CD4-positive, alpha-beta T cell (primary cell): ENCODE data around the gene LRRN3. TPM values are rescaled to one million over a fixed set of nuclear protein-coding genes. Genes with fewer than 3 reads are reported as not detected.

Experiments used
- ATAC-seq: fragments of 200-7000 bp; cut with Tn5 transposase; one replicate; pipeline ENCODE4 v1.10.0; 2022; ENCODE audit warnings: mild to moderate bottlenecking; ENCODE audit not compliant: poor library complexity
- CTCF ChIA-PET: fragments of 350-600 bp; sonication (Branson Sonifier 250); formaldehyde crosslinking; loops from one replicate; lab custom pipeline; 2021; ENCODE audit warnings: antibody characterized with exemption, inconsistent platforms; lab: Charles Lee
- POLR2A ChIA-PET: fragments of 350-600 bp; sonication (Branson Sonifier 250); formaldehyde crosslinking; loops from one replicate; lab custom pipeline; 2021; ENCODE audit warnings: antibody characterized with exemption, inconsistent platforms; lab: Charles Lee
- DNase-seq, 14 experiments: peaks; one replicate each; pipeline ENCODE4 v3.0.0-alpha.2; 2013 to 2020; ENCODE audit warnings: mixed read lengths in 2 of 14
- H3K27ac ChIP-seq, 2 donors: one replicate each; pipeline versions ENCODE4 v1.5.1 to v1.7.0; 2013; ENCODE audit warnings: low read length in 2 of 2, low read depth in 1 of 2, mild to moderate bottlenecking in 1 of 2
- H3K27me3 ChIP-seq, 2 experiments: 1 replicate in 1 of 2; 2 replicates in 1 of 2; pipeline versions ENCODE4 v1.6.1 to v1.7.0; 2013; ENCODE audit warnings: low read length in 2 of 2, control low read depth in 1 of 2, mild to moderate bottlenecking in 1 of 2, moderate library complexity in 1 of 2; ENCODE audit not compliant: insufficient read depth in 2 of 2, control insufficient read depth in 1 of 2
- H3K36me3 ChIP-seq: one replicate; pipeline ENCODE4 v1.6.1; 2013; ENCODE audit warnings: low read length, control low read depth; ENCODE audit not compliant: insufficient read depth
- H3K4me1 ChIP-seq: one replicate; pipeline ENCODE4 v1.6.1; 2013; ENCODE audit warnings: low read length, control low read depth; ENCODE audit not compliant: insufficient read depth
- H3K4me3 ChIP-seq: one replicate; pipeline ENCODE4 v1.5.1; 2013; ENCODE audit warnings: mild to moderate bottlenecking, low read length, moderate library complexity
- H3K9me3 ChIP-seq, 2 experiments: 1 replicate in 1 of 2; 2 replicates in 1 of 2; pipeline versions ENCODE4 v1.6.1 to v1.7.0; 2013; ENCODE audit warnings: low read length in 2 of 2, mild to moderate bottlenecking in 2 of 2, control low read depth in 1 of 2, moderate library complexity in 1 of 2; ENCODE audit not compliant: control insufficient read depth in 1 of 2, insufficient read depth in 1 of 2
- H3K27ac Mint-ChIP-seq: one replicate; pipeline ENCODE4 v1.8.0; 2020; ENCODE audit warnings: mixed read lengths
- H3K27me3 Mint-ChIP-seq: one replicate; pipeline ENCODE4 v1.8.0; 2021; ENCODE audit warnings: mixed read lengths
- H3K36me3 Mint-ChIP-seq: one replicate; pipeline ENCODE4 v1.8.0; 2021; ENCODE audit warnings: low read depth, mixed read lengths
- H3K4me1 Mint-ChIP-seq: one replicate; pipeline ENCODE4 v1.8.0; 2021; ENCODE audit warnings: low read depth, mixed read lengths
- H3K4me3 Mint-ChIP-seq: one replicate; pipeline ENCODE4 v1.8.0; 2020; ENCODE audit warnings: mild to moderate bottlenecking, mixed read lengths
- H3K9me3 Mint-ChIP-seq: one replicate; pipeline ENCODE4 v1.8.0; 2020; ENCODE audit warnings: mixed read lengths
- CTCF ChIP-seq: fragments of 200-600 bp; IDR thresholded peaks from one replicate; pipeline ENCODE4 v1.8.0; 2022; ENCODE audit warnings: antibody characterized with exemption, mild to moderate bottlenecking
- intact Hi-C, 2 experiments: fragments of 100-400 bp; cut with DNase I in 1 of 2; cut with micrococcal nuclease in 1 of 2; formaldehyde crosslinking; loops; one replicate each; pipeline versions ENCODE4 v1.15.1 to v1.9.0; 2023 to 2025; cut with DNase I, micrococcal nuclease
- total RNA-seq, 174 experiments: library from RNA in 2 of 174; stranded (reverse) in 2 of 174; gene quantifications; one replicate each; pipeline ENCODE4 v1.2.3 and lab custom pipeline; 2021 to 2026

Gene LRRN3
- total RNA-seq, 2 experiments from 2014 or later, result 3.8 to 6.0 TPM

- no peak for DNase-seq
- Histone ChIP-seq H3K36me3 (no peaks in the 10 kb centered on the region), H3K9me3 (no peaks in the 10 kb centered on the region), H3K4me1 (no peaks in the 10 kb centered on the region), H3K27ac (no peak overlapping the region), H3K27me3 (no peaks in the 10 kb centered on the region), H3K4me3 (no peak overlapping the region)
- Mint-ChIP-seq H3K4me1 (peaks cover 66% of the 10 kb centered on the region), H3K9me3 (no peaks in the 10 kb centered on the region), H3K36me3 (no peaks in the 10 kb centered on the region), H3K27ac (no peak overlapping the region), H3K4me3 (no peak overlapping the region), H3K27me3 (no peaks in the 10 kb centered on the region)
- ATAC-seq, result no peak
- CTCF ChIA-PET, result no interaction called here
- POLR2A ChIA-PET, result interaction anchor here (0.6 to 2.1 kb wide), 2 partner anchors 9 to 80 kb away, joined by 3 to 10 read pairs; no protein-coding TSS in a partner anchor
- intact Hi-C loops, result loop anchor here in 1 of 2 experiments (10.0 kb wide), 1 partner anchor 49 kb away; no protein-coding TSS in a partner anchor
- no peak for TF ChIP-seq CTCF
Observed at GRCh38 chr7:111074071-111074747, 16.7 kb upstream of the LRRN3 start.

GRCh38 chr7:111074748-111075146 lies 16.2 kb upstream of the LRRN3 start:
- H3K9me3 ChIP-seq, result no peaks in the 10 kb centered on the region
- no peaks in the 10 kb centered on the region for H3K36me3 Mint-ChIP-seq
- DNase-seq (no peak), ATAC-seq (no peak)
- no peak overlapping the region for H3K4me3 Mint-ChIP-seq
- H3K27ac Mint-ChIP-seq, result no peak overlapping the region
- intact Hi-C loops, result loop anchor here in 1 of 2 experiments (5.0 to 10.0 kb wide), 2 partner anchors 32 to 50 kb away; no protein-coding TSS in a partner anchor
- no peaks in the 10 kb centered on the region for H3K36me3 ChIP-seq
- no peaks in the 10 kb centered on the region for H3K27me3 Mint-ChIP-seq
- H3K4me1 ChIP-seq, result no peaks in the 10 kb centered on the region
- H3K9me3 Mint-ChIP-seq, result no peaks in the 10 kb centered on the region
- TF ChIP-seq CTCF, result no peak
- H3K4me3 ChIP-seq, result no peak overlapping the region
- ChIA-PET CTCF (no interaction called here), POLR2A (interaction anchor here (0.6 to 2.1 kb wide), 2 partner anchors 9 to 81 kb away, joined by 3 to 10 read pairs; no protein-coding TSS in a partner anchor)
- no peak overlapping the region for H3K27ac ChIP-seq
- H3K27me3 ChIP-seq, result no peaks in the 10 kb centered on the region
- peaks cover 67% of the 10 kb centered on the region for H3K4me1 Mint-ChIP-seq

GRCh38 chr7:111075498-111075897 lies 15.4 kb upstream of the LRRN3 start:
- Mint-ChIP-seq H3K4me1 (peaks cover 65% of the 10 kb centered on the region), H3K4me3 (no peak overlapping the region), H3K36me3 (no peaks in the 10 kb centered on the region), H3K27ac (no peak overlapping the region), H3K27me3 (no peaks in the 10 kb centered on the region), H3K9me3 (no peaks in the 10 kb centered on the region)
- TF ChIP-seq CTCF, result no peak
- H3K4me1 ChIP-seq, result no peaks in the 10 kb centered on the region
- H3K4me3 ChIP-seq, result no peak overlapping the region
- CTCF ChIA-PET, result no interaction called here
- H3K9me3 ChIP-seq, result no peaks in the 10 kb centered on the region
- no peaks in the 10 kb centered on the region for H3K36me3 ChIP-seq
- DNase-seq (no peak), ATAC-seq (no peak)
- H3K27ac ChIP-seq, result no peak overlapping the region
- POLR2A ChIA-PET, result interaction anchor here (1.4 to 2.1 kb wide), 2 partner anchors 8 to 34 kb away, joined by 3 to 10 read pairs; no protein-coding TSS in a partner anchor
- no peaks in the 10 kb centered on the region for H3K27me3 ChIP-seq
- intact Hi-C loops, result loop anchor here in 1 of 2 experiments (5.0 to 10.0 kb wide), 2 partner anchors 33 to 51 kb away; no protein-coding TSS in a partner anchor
